ENCODE measurements around the gene CLDN24.

The CLDN24 gene

GRCh38 chr4:183350317-183351071 lies 28.3 kb upstream of the CLDN24 start:
- TF ChIP-seq CTCF (IDR thresholded peaks at IDR 0.05; ENCODE audit: low read depth, low read length), result no peak
- H3K4me3 ChIP-seq (ENCODE audit: low read depth, low read length), result no peak overlapping the region
- DNase-seq, result no peak

GRCh38 chr4:183349673-183350072 lies 27.4 kb upstream of the CLDN24 start:
- no peak for DNase-seq
- no peak overlapping the region for H3K27ac ChIP-seq

More at GRCh38 chr4:183350317-183351071, 28.3 kb upstream of the CLDN24 start:
- Histone ChIP-seq H3K36me3 (no peaks in the 10 kb centered on the region), H3K9me3 (ENCODE audit: severe bottlenecking) (no peaks in the 10 kb centered on the region), H3K27me3 (ENCODE audit: insufficient read depth, low read depth, severe bottlenecking) (no peaks in the 10 kb centered on the region), H3K27ac (no peak overlapping the region)

GRCh38 chr4:183348706-183349659 lies 26.8 kb upstream of the CLDN24 start:
- Histone ChIP-seq H3K9me3 (ENCODE audit: severe bottlenecking) (no peaks in the 10 kb centered on the region), H3K36me3 (no peaks in the 10 kb centered on the region), H3K27me3 (ENCODE audit: insufficient read depth, low read depth, severe bottlenecking) (no peaks in the 10 kb centered on the region), H3K4me3 (ENCODE audit: low read depth, low read length) (no peak overlapping the region), H3K27ac (no peak overlapping the region)
- DNase-seq, result no peak
- no peak for TF ChIP-seq CTCF (IDR thresholded peaks at IDR 0.05; ENCODE audit: low read depth, low read length)

More at GRCh38 chr4:183349673-183350072, 27.4 kb upstream of the CLDN24 start:
- H3K9me3 ChIP-seq (ENCODE audit: severe bottlenecking), result no peaks in the 10 kb centered on the region
- TF ChIP-seq CTCF (IDR thresholded peaks at IDR 0.05; ENCODE audit: low read depth, low read length), result no peak
- H3K36me3 ChIP-seq, result no peaks in the 10 kb centered on the region
- no peak overlapping the region for H3K4me3 ChIP-seq (ENCODE audit: low read depth, low read length)
- H3K27me3 ChIP-seq (ENCODE audit: insufficient read depth, low read depth, severe bottlenecking), result no peaks in the 10 kb centered on the region

GRCh38 chr4:183348136-183348535 lies 25.9 kb upstream of the CLDN24 start:
- DNase-seq, result no peak
- Histone ChIP-seq H3K4me3 (ENCODE audit: low read depth, low read length) (no peak overlapping the region), H3K27me3 (ENCODE audit: insufficient read depth, low read depth, severe bottlenecking) (no peaks in the 10 kb centered on the region), H3K27ac (no peak overlapping the region), H3K9me3 (ENCODE audit: severe bottlenecking) (no peaks in the 10 kb centered on the region), H3K36me3 (no peaks in the 10 kb centered on the region)
- TF ChIP-seq CTCF (IDR thresholded peaks at IDR 0.05; ENCODE audit: low read depth, low read length), result no peak

GRCh38 chr4:183347566-183347965 lies 25.3 kb upstream of the CLDN24 start:
- Histone ChIP-seq H3K9me3 (ENCODE audit: severe bottlenecking) (no peaks in the 10 kb centered on the region), H3K36me3 (no peaks in the 10 kb centered on the region), H3K4me3 (ENCODE audit: low read depth, low read length) (no peak overlapping the region), H3K27ac (no peak overlapping the region), H3K27me3 (ENCODE audit: insufficient read depth, low read depth, severe bottlenecking) (no peaks in the 10 kb centered on the region)
- TF ChIP-seq CTCF (IDR thresholded peaks at IDR 0.05; ENCODE audit: low read depth, low read length), result no peak
- no peak for DNase-seq

Measured in WERI-Rb-1 (cell line).